ENCODE results near the gene NEIL3. TPM values are rescaled to one million over a fixed set of nuclear protein-coding genes. Genes with fewer than 3 reads are reported as not detected.

The NEIL3 gene
- total and polyA plus RNA-seq, 2 of the 8 experiments (the other 6 are each of a cell fraction or from before 2014, with no cell fraction given) = 5.5 to 11.0 TPM

- Histone ChIP-seq H2AK5ac (ENCODE audit: low read depth, low read length) (no peak overlapping the region), H2BK20ac (ENCODE audit: low read length) (no peak overlapping the region), H2BK12ac (ENCODE audit: low read depth, low read length) (no peak overlapping the region), H3K9me3 (ENCODE audit: insufficient read depth in 2 of 2, low read depth in 1 of 2, low read length in 1 of 2) (no peaks in the 10 kb centered on the region), H4K8ac (ENCODE audit: extremely low read depth, insufficient read depth, low read length) (no peak overlapping the region), H3K79me1 (ENCODE audit: low read depth, low read length) (no peaks in the 10 kb centered on the region), H3K14ac (ENCODE audit: insufficient read length) (no peak overlapping the region), H3K79me2 (ENCODE audit: control insufficient read depth in 1 of 2, insufficient read depth in 2 of 2, low read length in 2 of 2) (no peaks in the 10 kb centered on the region), H2BK120ac (replicated peaks; ENCODE audit: low read depth, low read length) (no peak overlapping the region), H3K56ac (replicated peaks; ENCODE audit: insufficient read length, low read depth, low read length) (no peak overlapping the region), H3K27ac (ENCODE audit: low read depth, low read length) (no peak overlapping the region), H2AFZ (ENCODE audit: low read length) (no peak overlapping the region), H4K20me1 (replicated peaks in 1 of 2; ENCODE audit: control insufficient read depth in 1 of 2, insufficient read depth in 2 of 2, low read length in 2 of 2) (no peaks in the 10 kb centered on the region), H3K23ac (ENCODE audit: insufficient read length) (no peak overlapping the region), H3K4ac (replicated peaks; ENCODE audit: insufficient read length, low read depth, low read length) (no peak overlapping the region), H3K27me3 (replicated peaks in 1 of 4; ENCODE audit: control insufficient read depth in 3 of 4, extremely low read depth in 1 of 4, insufficient read depth in 3 of 4, low read length in 3 of 4) (peaks cover 0 to 1% (median 0%) of the 10 kb centered on the region in 4 experiments; a peak in 1 of 7 replicates), H2BK5ac (ENCODE audit: low read depth, low read length) (no peak overlapping the region), H4K5ac (ENCODE audit: insufficient read length, low read depth, low read length) (no peak overlapping the region), H4K91ac (replicated peaks; ENCODE audit: insufficient read length, low read length) (no peak overlapping the region), H3K4me1 (replicated peaks in 1 of 4; ENCODE audit: control insufficient read depth in 3 of 4, insufficient read depth in 4 of 4, low read length in 3 of 4) (no peaks in the 10 kb centered on the region), H3K36me3 (ENCODE audit: control insufficient read depth in 2 of 4, insufficient read depth in 4 of 4, low read length in 3 of 4) (no peaks in the 10 kb centered on the region), H3K23me2 (ENCODE audit: low read depth, low read length) (no peaks in the 10 kb centered on the region), H3K4me2 (ENCODE audit: insufficient read depth in 1 of 2, low read depth in 2 of 2, low read length in 2 of 2) (no peak overlapping the region), H3K18ac (ENCODE audit: extremely low read depth, low read length) (no peak overlapping the region), H2BK15ac (ENCODE audit: low read length) (no peak overlapping the region), H3K4me3 (ENCODE audit: extremely low read depth in 1 of 4, insufficient read depth in 2 of 4, low read depth in 3 of 4, low read length in 4 of 4) (no peak overlapping the region), H3K9ac (replicated peaks in 1 of 4; ENCODE audit: extremely low read depth in 1 of 4, low read depth in 3 of 4, low read length in 3 of 4) (no peak overlapping the region)
- DNase-seq (ENCODE audit: low read depth in 1 of 2, low spot score in 2 of 2) = no peak
- CTCF ChIA-PET (ENCODE audit: partially characterized antibody) = interaction anchor here (1.6 to 2.1 kb wide), 2 partner anchors 15 to 32 kb away, joined by 3 to 5 read pairs; no protein-coding TSS in a partner anchor
- POLR2A ChIA-PET (ENCODE audit: partially characterized antibody) = no interaction called here
- no peak for FAIRE-seq
- WGBS, 2 experiments (ENCODE audit: extremely low coverage in 1 of 2, insufficient coverage in 1 of 2, insufficient read length in 1 of 2, insufficient replicate concordance in 2 of 2, low coverage in 1 of 2, low lambda C conversion rate in 2 of 2, missing lambda C conversion rate in 1 of 2) = 90% methylated on average over 5 of the region's 5 CpGs; no CpG with 5 or more reads in 1 of the 2 experiments
- no peak for TF ChIP-seq RBBP5 (IDR thresholded peaks at IDR 0.05; ENCODE audit: borderline replicate concordance, low read depth, low read length)
- no peak for TF ChIP-seq YY1 (IDR thresholded peaks at IDR 0.05; ENCODE audit: low read depth, low read length)
- no peak for TF ChIP-seq MAFK (IDR thresholded peaks at IDR 0.05; ENCODE audit: low read depth, low read length)
- no peak for TF ChIP-seq CEBPB (IDR thresholded peaks at IDR 0.05; ENCODE audit: low read depth, low read length)
- TF ChIP-seq BRCA1 (IDR thresholded peaks at IDR 0.05; ENCODE audit: low read depth, low read length) = no peak
- TF ChIP-seq NANOG (IDR thresholded peaks at IDR 0.05; ENCODE audit: insufficient read depth, low read depth, low read length, poor library complexity, severe bottlenecking) = no peak
- no peak for TF ChIP-seq SIRT6 (IDR thresholded peaks at IDR 0.05; ENCODE audit: low read length)
- TF ChIP-seq RAD21 (IDR thresholded peaks at IDR 0.05 in 1 of 2, conservative IDR thresholded peaks at IDR 0.05 in 1 of 2; ENCODE audit: low read depth in 2 of 2, low read length in 2 of 2) = no peak
- TF ChIP-seq EZH2 (IDR thresholded peaks at IDR 0.05; ENCODE audit: low read depth, low read length, severe bottlenecking) = no peak
- no peak for TF ChIP-seq RFX5 (IDR thresholded peaks at IDR 0.05; ENCODE audit: borderline replicate concordance, low read depth, low read length)
- TF ChIP-seq SAP30 (IDR thresholded peaks at IDR 0.05; ENCODE audit: insufficient read depth, insufficient replicate concordance, low read length) = no peak
- TF ChIP-seq USF2 (IDR thresholded peaks at IDR 0.05; ENCODE audit: low read length) = no peak
- TF ChIP-seq TBP (IDR thresholded peaks at IDR 0.05; ENCODE audit: low read depth, low read length) = no peak
Measured at GRCh38 chr4:177282284-177282835, 27.3 kb upstream of the NEIL3 start.

Measured in H1 (cell line).